NK-92 treated with Interleukin-12 subunit alpha and Interleukin-12 subunit beta, amount 100 ng/mL, for 24 hours (cell line): ENCODE data around the gene ZNF664.
"Not testable (repeated sequence)": the region's sequence is repeated elsewhere in the genome, so short reads cannot be mapped to it uniquely, and the experiment has no call there.

Source experiments
- DNase-seq: peaks from one replicate; lab custom pipeline; 2025; lab: John Stamatoyannopoulos, UW

ZNF664 gene

DNA sequence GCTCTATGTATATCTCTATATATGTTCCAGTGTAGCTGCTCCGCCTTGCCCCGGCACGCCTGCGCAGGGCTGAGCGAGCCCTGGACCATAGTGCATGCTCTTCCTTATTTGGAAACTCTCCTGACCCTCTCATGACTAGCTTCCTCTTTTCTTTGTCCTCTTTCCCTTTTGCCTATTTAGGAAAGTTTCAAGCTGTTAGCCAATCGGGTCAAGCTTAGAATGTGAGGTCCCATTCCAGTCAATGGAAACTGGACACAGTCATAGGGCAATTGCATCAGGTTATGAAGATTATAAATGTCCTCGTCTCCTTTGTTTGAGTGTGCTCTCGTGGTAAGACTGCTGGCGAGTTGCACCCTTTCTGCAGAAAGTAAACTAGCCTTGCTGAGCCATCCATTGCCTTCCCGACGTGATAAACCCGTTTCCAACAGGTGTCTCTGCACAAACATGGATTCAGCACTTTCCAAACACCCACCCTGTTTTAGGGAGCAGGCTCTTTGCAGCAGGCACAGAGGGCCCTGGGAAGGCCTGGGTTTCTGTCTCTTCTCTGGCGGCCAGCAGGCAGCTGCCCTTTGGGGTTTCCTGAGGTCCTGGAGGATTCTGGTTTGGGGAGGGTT, 31.3 kb upstream of the ZNF664 start:
- no peak for DNase-seq

DNA sequence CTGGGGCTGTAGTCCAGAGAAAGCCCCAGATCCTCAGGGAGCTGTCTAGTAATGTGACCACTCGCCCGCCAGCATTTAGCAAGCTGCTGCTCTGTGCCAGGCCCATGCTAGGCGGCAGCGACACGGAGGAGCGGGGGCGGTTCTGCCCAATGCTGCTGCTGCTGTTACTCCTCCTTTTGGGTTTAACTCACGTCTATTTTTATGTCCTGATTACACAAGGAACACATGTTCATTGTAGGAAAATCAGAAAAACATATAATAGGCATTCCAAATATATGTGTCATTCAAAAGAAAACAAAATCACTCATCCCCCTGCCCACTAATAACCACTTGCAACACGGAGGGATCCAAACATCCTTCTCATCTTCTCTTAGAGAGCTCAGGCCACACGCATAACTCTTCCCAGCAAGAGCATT, 30.8 kb upstream of the ZNF664 start:
- DNase-seq = no peak

DNA sequence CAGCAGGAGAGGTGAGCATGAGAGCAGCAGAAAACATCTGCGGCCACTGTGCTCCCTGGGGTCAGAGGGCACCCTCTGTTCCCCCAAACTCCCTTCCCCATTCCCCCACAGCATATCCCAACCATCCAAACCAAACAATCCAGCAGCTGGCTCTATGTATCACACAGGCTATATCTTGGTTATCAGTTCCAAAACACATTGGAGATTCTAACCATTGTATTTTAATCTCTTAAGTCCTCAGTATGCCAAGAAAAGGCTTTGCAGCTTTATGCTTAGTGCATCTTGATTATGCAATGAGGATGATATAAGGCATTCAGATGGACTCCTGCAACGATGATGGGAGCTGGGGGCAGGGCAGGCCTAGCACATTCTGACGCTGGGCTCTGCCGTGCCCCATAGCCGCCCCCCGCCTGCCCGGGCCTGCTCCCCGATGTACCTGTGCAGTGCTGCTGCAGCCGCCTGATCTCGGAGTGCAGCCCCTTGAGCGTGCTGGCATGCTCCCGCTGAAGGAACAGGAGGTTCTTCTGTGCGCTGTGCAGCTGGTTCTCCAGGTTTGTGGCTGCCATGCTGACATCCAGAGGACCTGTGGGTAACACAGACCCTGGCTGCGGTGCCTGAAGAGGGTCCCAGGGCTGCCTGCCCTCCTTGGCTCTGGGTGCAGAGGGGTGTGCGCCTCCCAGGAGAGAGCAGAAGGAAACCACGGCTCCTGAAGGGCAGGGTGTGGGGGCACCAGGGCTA, 29.9 kb upstream of the ZNF664 start:
- DNase-seq = no peak

DNA sequence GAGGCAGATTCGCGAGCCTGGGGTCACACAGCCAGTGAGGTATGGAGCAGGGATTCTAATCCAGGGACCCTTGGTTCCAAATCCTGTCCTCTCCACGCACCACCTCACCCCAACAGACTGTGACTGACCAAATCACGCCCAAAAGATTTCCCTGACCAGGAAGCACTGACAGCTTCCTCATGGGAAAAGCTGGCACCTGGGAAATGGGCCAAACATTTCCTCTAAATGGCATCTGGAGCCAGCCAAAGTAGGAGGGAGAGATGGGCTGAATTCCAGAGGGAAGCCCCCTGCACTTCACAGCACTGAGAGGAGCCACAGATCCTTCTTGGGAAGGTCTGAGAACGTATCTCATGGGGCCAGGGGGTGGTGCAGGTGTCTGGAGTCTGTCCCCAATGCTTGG, 29.2 kb upstream of the ZNF664 start:
- no peak for DNase-seq

DNA sequence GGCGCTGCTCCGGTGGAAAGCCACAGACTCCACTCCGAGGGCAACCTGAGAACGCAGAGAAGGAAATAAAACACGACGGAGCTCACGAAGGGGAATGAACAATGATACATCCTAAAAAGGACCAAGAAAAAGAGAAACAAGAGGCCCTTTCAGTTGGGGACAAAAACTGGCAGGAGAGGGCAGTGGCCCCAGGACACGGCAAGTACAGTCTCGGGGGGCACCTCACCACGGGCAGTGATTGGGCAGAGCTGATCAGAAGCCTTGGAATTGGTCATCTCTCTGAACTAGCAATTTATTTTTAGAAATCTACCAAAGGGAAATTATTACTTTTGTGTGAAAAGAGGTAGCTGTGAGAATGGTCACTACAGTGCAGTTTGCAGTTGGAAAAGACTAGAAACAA, 28.3 kb upstream of the ZNF664 start:
- DNase-seq = no peak

DNA sequence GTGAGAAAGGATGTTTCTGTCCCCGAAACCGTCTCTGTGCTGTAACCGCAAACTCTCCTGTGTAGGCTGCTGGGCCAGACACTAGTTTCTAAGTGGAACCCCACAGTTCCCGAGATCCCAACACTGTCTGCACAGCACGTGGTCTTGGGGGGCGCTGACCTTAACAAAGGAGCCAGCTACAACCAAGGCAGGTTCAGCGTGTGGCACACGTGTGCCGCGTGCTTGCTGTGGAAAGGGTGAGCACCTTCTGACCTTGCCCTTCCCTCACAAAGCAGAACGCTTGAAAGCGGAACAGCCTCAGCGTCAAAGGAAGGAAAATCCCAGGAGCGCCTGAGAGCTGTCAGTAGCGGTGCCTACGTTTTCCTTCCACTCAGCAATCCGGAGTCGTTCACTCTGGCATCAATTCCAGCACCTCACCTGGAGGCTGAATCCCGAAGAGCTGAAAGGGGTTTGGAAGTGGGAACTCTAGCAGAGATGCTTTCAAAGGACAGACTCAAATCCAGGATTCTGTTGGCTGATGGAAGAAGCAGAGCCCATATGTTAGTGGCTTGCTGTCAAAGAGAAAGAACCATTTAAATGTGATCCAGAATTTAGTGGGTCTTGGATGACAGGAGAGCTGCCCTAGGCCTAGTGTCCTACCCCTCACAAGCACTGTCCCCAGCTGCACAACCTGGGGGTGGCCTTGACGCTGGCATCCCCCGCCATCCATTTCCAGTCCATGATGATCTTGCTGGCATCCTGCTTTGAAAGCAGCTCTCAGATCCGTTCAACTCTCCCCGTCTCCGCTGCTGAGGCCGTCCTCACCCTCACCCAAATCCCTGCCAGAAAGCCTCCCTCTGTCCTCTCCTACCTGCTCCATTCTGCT, 27.5 kb upstream of the ZNF664 start:
- no peak for DNase-seq

DNA sequence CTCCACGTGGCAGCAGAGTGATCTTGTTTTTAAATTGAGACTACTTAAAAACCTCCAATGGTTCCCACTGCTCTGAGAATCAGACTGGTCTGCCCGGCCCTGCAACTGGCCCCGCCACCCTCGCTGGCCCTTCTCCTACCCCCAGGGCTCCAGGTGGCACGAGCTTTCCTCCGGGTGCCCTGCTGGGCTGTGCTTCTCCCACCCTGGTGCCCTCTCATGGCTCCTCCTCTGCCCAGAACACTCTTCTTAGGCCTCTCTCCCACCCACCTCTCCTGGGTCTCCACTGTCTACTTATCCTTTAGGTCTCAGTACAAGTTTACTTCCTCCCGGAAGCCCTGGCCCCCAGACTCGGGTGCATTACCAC, 26.9 kb upstream of the ZNF664 start:
- DNase-seq = no peak

DNA sequence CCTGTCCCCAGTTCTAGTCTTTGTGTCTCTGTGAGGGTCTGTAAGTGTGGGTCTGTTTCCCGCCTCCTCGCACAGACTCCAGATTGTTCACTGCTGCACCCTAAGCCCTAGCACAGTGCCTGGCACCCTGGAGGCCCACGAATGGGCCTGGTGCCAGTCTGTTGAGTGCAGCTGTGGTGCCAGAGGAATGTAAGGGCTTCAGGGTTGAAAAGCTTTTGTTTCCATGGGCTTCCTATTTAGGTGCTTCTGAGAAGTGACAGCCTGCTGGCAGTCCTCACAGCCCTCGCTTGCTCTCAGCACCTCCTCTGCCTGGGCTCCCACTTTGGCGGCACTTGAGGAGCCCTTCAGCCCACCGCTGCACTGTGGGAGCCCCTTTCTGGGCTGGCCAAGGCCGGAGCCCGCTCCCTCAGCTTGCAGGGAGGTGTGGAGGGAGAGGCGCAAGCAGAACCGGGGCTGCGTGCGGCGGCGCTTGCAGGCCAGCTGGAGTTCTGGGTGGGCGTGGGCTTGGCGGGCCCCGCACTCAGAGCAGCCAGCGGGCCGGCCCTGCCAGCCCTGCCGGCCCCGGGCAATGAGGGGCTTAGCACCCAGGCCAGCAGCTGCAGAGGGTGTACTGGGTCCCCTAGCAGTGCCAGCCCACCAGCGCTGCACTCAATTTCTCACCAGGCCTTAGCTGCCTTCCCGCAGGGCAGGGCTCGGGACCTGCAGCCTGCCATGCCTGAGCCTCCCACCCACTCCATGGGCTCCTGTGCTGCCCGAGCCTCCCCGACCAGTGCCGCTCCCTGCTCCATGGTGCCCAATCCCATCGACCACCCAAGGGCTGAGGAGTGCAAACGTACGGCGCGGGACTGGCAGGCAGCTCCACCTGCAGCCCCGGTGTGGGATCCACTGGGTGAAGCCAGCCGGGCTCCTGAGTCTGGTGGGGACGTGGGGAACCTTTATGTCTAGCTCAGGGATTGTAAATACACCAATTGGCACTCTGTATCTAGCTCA, 26.2 kb upstream of the ZNF664 start:
- DNase-seq = not testable (repeated sequence)

DNA sequence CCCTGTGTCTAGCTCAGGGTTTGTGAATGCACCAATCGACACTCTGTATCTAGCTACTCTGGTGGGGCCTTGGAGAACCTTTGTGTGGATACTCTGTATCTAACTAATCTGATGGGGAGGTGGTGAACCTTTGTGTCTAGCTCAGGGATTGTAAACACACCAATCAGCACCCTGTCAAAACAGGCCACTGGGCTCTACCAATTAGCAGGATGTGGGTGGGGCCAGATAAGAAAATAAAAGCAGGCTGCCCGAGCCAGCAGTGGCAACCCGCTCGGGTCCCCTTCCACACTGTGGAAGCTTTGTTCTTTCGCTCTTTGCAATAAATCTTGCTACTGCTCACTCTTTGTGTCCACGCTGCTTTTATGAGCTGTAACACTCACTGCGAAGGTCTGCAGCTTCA, 25.5 kb upstream of the ZNF664 start:
- not testable (repeated sequence) for DNase-seq

DNA sequence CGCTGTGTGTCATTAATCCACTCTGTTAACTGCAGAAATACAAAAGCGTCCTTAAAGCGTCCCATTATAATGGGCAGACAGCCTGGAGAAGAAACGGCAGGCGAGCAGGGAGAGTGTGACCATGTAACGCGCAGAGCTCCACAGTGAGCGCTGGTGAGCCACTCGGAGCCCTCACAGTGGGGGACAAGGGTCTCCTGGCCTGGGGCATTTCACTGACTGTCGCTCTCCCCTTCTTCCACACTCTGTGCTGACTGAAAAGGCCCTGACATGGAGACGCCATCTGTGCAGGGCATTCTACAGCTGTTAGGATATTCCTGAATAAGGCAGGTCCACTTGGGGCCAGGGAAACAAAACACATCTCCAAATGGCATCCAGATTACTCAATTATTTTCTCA, 24.6 kb upstream of the ZNF664 start:
- no peak for DNase-seq

DNA sequence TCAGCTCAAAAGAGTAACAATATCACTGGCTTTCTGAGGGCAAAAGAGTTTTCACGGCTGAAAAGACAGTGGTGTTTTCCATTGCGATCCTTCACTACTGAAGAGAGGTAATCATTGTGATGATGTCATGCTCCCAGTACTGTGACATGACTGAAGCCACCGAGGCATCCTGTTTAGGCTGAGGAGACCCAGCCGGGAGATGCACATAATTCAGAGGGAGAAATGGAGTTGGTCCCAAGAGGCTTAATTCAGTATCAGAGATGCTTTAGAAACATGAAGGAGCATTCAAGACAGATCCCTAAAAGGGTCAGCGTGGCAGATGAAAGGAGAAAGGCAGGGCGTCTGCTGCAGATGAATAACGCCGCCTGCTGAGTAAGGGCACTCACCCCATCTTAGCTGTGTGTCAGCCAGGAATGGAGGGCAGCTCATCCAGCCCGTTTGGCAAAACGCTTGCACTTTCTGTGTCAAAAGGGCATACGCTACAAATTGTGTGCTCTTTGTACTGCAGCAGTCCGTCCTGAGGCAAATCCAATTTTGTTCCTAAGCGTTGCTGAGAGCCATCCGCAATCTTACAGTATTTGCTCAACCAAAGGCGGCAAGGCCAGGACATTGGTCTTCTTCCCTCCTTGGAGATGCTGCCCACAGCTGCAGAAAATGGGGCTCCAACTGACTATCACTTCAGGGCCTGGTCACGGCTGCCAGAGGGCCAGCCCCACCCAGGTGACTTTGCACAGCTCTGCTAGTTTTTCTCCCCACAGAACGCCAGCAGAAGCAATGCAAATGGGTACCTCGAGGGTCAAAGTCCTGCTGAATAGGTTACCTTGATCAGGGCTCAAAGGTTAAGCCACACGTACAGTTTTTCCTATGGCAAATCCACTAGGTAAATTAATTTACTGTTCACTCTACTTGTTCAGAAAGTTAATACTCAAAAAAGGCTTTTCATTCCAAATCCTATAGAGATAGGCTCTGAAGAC, 23.9 kb upstream of the ZNF664 start:
- DNase-seq = no peak

DNA sequence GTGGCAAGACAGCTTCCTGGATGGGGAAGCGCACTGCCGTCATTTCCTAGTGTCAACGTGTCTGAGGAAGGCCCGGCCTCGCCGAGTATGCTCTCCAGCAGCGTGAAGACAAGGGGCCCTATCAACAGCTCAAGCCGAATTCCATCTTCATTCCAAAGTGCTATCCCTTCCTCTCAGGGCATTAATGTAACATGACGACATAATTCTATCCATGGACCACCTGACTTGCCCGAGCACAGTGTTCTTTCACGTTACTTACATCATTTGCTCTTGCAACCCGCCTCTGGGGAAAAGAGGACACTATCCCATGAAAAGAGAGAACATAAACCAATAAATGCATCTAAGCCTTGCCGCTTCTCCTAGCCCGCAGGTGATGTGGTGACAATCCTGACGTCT, 23.2 kb upstream of the ZNF664 start:
- no peak for DNase-seq

DNA sequence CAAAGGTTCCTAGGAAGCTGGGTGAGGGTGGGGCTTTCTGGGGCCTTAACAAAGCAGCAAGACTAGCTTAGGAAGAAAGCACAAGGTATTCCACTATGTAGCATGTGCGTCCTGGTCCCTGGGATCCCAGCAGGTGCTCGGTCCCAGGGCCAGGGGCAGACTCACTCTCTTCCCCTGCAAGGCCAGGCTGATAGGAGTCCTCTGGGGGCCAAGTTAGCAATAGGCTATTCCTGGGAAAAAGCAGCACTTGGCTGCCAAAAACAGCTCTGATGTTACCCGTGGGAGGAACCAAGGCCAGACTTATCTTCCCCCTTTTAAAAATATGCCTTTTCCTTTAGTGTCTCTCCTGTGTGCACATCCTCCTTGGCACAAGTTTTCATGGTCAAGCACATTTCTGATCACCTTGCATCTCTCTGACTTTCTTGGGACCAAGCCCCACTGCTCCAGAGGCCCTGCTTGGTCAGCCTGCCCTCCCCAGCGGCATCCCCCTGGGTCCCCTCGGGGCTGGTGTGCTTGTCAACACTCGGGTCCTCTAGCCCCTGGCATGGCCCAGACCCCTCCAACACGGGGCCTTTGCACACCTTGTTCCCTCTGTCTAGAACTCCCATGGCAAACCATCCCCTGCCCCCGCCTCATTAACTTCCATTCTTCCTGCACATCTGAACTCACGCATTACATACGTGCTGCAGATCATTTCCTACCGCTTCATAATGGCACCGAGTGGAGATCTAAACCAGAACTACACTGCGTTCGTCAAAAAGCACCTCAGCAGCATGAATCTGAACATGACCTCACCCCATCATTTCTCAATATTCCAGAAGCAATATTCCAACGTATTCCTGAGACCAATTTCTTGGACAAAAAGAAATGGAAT, 22.3 kb upstream of the ZNF664 start:
- DNase-seq = no peak

DNA sequence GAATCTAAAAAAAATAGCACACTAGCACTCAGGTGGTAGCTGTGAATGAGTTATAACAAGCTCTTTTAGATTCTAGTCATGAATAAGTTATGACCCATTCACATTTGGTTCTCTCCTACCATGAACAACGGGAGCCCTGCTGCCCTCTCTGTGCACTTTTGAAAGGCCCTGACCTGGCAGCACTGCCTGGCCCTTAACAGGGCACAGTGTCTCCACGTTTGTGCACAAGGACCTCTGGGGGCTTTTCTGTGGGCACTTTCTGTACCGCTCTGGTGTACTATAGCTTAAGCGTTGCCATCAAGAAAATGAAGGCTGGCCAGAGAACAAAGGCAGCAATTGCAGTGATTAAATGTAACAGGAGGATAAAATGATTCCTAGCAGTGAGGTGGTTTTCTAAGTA, 21.5 kb upstream of the ZNF664 start:
- no peak for DNase-seq

DNA sequence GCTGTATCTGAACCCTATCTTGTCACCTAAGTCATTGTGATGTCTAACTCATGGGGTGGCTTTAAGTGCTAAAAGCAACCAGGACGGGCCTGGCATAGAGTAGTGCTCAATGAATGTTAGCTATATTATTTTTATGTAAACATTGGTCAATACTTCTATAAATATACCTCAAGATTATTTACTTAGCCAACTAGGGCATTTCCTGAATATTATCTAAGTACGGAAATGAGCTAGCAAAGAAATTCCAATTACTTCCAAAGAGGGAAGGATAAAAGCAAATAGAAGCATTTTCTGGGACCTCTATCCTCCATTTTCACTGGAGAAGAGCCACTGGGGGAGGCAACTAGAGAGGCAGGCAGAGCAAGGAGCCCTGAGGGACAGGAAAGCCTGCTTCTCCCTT, 21.0 kb upstream of the ZNF664 start:
- DNase-seq = no peak

DNA sequence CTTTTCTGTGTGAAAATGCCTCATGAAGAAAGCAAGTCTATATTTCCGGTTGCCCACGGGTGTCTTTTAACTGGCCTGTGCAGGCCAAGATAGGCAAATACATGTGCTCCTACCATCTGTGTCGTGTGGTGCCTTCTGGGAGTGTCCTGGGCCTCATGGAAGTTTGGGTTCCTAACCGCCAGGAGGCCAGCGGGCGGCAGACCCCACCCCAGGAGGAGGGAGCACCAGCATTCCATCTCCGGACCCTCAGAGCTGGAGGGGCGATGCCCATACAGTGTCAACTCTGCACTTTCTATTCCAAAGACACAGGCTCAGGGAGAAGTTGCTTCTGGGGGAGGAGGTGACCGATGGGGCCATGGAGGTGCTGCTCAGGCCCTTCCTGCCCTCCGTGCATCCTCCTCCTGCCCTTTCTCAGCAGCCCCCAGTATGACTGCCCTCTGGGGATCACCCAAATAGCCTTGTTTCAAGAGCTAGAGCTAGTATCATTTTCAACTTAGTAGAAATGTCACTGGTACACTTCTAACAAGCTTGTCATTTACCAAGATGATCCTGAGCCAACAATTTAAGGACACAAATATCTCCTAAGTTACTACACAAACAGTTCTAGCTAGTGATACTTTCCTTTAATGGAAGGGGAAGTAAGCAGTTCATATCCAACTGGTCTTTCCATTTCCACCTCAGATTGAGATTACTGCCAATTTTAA, 18.2 kb upstream of the ZNF664 start:
- no peak for DNase-seq

DNA sequence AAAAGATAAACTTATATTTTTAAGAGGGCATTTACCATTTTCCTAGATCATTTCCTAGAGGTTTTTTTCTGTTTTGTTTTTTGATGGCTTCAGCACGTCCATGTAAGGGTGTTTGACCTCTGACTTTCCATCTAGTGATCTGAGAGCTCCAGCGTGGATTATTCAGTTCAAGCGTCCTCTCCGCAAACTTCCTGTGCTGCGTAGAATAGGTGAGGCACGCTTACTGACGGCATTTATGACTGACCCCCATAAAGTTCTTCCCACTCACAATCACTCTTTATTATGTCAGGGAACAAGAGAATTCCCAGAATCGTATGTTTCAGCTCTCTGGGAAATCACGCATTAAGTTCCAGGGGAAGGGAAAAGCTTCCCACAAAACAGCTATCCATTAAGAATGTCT, 16.8 kb upstream of the ZNF664 start:
- DNase-seq = no peak

DNA sequence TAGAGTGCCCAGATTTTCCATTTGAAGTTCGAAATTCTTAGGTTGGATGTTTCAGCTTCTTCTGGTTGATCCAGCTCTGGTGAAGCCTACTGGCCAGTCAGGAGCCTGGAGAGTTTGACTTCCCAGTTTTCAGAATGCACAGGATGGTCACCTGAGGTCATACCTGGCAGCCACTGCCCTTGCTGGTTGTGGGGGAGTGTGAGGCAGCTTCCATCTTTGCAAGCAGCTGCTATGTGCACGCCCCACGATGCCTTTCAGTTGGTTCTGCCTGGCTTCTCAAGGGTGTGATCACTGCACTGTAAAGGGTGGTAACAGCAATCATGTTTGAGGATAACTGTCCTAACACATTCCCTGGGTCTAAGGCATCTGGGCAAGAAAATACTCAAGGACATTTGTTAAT, 15.8 kb upstream of the ZNF664 start:
- no peak for DNase-seq

DNA sequence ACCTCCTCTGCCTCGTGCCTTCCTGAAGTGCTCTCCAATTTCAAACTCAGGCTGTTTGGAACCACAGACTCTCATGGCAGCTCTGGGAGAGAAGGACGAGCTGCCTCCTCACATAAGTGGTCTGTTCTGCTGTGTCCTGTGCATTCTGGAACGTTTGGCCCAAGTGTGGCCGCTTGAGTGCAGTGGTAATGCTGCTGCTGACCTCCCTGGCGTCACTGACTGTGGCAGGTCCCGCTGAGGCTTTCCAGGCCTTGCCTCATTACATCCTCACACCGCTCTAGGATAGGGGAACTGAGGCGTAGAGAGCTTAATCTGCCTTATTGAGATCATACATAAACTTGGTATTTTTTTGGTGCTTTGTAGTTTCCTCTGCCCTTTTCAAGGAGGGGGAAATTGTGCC, 14.6 kb upstream of the ZNF664 start:
- no peak for DNase-seq
